Gastroesophageal sphincter (tissue), 4 donors: ENCODE measurements around the gene PCYT1A. TPM values are rescaled to one million over a fixed set of nuclear protein-coding genes. Genes with fewer than 3 reads are reported as not detected.
A peak's percentile ranks its signal among the peaks of the same experiment; 100 is the strongest.
"Not testable (repeated sequence)": the region's sequence is repeated elsewhere in the genome, so short reads cannot be mapped to it uniquely, and the experiment has no call there.

Source experiments
- ATAC-seq: fragments of 150-250 bp; one replicate; pipeline ENCODE4 v1.9.1; 2016; ENCODE audit warnings: mild to moderate bottlenecking, moderate library complexity
- H3K27ac ChIP-seq, 4 donors: fragments of 200-600 bp; sonication (generic) in 3 of 4; 1 replicate in 3 of 4; 2 replicates in 1 of 4; pipeline ENCODE4 v1.5.1; 2016 to 2019
- H3K27me3 ChIP-seq: fragments of 200-600 bp; sonication (generic); one replicate; pipeline ENCODE4 v1.5.1; 2019
- H3K36me3 ChIP-seq, 2 donors: fragments of 200-600 bp; sonication (generic); one replicate each; pipeline ENCODE4 v1.5.1; 2019; ENCODE audit warnings: control low read depth in 1 of 2
- H3K4me1 ChIP-seq, 3 donors: fragments of 200-600 bp; sonication (generic); 1 replicate in 2 of 3; 2 replicates in 1 of 3; pipeline ENCODE4 v1.5.1; 2016 to 2019; ENCODE audit warnings: control low read depth in 2 of 3
- H3K4me3 ChIP-seq, 2 donors: fragments of 200-600 bp; sonication (generic); one replicate each; pipeline ENCODE4 v1.5.1; 2019; ENCODE audit warnings: mild to moderate bottlenecking in 1 of 2, moderate library complexity in 1 of 2
- H3K9me3 ChIP-seq, 3 donors: fragments of 200-600 bp; sonication (generic); one replicate each; pipeline ENCODE4 v1.5.1; 2017 to 2019; ENCODE audit warnings: control low read depth in 2 of 3
- CTCF ChIP-seq, 4 experiments: fragments of 200-600 bp in 2 of 4; fragments of 450-650 bp in 2 of 4; sonication (generic) in 1 of 4; IDR thresholded peaks; one replicate each; pipeline ENCODE4 v1.5.1; 2017 to 2019; ENCODE audit warnings: antibody characterized with exemption in 4 of 4, mild to moderate bottlenecking in 2 of 4, moderate library complexity in 2 of 4
- EP300 ChIP-seq: sonication (generic); formaldehyde crosslinking; IDR thresholded peaks from one replicate; pipeline ENCODE4 v1.6.1; 2017; ENCODE audit warnings: antibody characterized with exemption, mild to moderate bottlenecking
- POLR2A ChIP-seq, 2 donors: fragments of 450-650 bp; IDR thresholded peaks; one replicate each; pipeline ENCODE4 v1.6.1; 2017; ENCODE audit warnings: antibody characterized with exemption in 2 of 2, mild to moderate bottlenecking in 2 of 2, moderate library complexity in 1 of 2
- POLR2AphosphoS5 ChIP-seq: sonication (generic); formaldehyde crosslinking; IDR thresholded peaks from one replicate; pipeline ENCODE4 v1.6.1; 2017; ENCODE audit warnings: antibody characterized with exemption
- WGBS, 2 donors: methylation state at CpG; one replicate each; pipeline ENCODE4 v1.1.5; 2018; ENCODE audit warnings: low coverage in 1 of 2; 5-methylcytosine and 5-hydroxymethylcytosine counted together
- total RNA-seq, 4 donors: library from RNA; depleted of rRNA; stranded (reverse); fragments of >200 nt; gene quantifications; one replicate each; pipeline ENCODE4 v1.1.0, GENCODE V29; 2016

The PCYT1A gene
- total RNA-seq, 4 donors from 2014 or later = 60.3 to 92.6 (median 81.0) TPM

DNA sequence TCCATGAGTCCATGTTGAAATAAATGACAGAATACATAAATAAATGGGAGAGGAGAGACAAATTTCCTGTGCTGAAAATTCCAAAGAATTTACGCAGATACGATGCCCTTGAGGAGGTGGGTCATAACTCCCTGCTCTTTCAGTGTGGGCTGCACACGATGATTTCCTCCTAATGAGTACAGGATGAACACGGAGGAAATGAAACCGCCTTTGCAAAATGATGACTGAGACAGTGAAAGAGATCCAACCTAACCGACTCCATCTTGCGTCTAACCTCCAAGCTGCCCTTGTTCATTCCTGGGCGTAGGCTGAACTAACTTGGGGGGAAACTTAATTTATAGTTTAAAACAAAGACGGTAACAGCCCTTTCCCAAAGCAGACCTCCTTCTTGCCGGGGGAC is 15.0 kb upstream of the PCYT1A start:
- H3K36me3 ChIP-seq = peaks cover 0 to 63% of the 10 kb centered on the region in 2 donors
- not testable (repeated sequence) for H3K9me3 ChIP-seq, H3K27ac ChIP-seq, H3K4me1 ChIP-seq, ATAC-seq, H3K27me3 ChIP-seq, H3K4me3 ChIP-seq
- WGBS, 2 donors = 49 to 64% methylated on average over 4 to 5 of the region's 10 CpGs

- Histone ChIP-seq H3K27ac (no peak overlapping the region), H3K4me1 (no peaks in the 10 kb centered on the region), H3K27me3 (no peaks in the 10 kb centered on the region), H3K4me3 (no peak overlapping the region), H3K36me3 (peaks cover 0 to 38% of the 10 kb centered on the region in 2 donors), H3K9me3 (no peaks in the 10 kb centered on the region)
- TF ChIP-seq EP300 (no peak), POLR2AphosphoS5 (no peak), POLR2A (IDR thresholded peaks at IDR 0.05) (no peak), CTCF (IDR thresholded peaks at IDR 0.05) (no peak)
- ATAC-seq = no peak
- WGBS, 2 donors = 88 to 100% methylated on average over 1 of the region's 2 CpGs
These were observed 11.0 kb upstream of the PCYT1A start for GRCh38 chr3:196298521-196298920.

DNA sequence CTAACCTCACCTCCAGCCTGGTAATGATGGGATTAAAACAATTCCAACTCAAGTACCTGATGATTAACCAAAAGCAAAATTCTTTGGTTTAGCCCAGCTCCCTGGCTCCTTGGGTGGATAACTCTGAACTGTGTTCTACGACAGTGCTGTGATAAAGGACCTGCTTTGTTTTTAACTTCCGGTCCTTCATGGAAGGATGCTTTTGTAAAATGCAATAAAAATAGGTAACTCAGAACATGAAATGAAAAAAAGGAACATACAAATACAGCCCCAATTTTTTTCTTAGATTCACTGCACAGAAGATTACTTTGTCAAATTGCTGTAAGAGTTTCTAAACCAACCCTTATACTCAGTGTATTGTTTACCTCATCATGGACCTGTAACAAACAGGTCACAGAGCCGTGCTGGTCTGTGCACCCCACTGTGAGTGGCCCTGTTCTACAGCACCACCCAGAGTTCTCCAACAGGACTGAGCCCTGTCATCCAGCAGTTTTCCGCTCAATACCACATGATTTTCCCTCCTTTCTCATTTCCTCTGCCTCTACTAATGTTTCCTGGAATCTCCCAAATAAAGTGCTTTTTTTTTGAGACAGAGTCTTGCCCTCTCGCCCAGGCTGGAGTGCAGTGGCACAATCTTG is 4.9 kb upstream of the PCYT1A start:
- Histone ChIP-seq H3K4me1 (peaks cover 0 to 8% (median 4%) of the 10 kb centered on the region in 3 donors), H3K27me3 (no peaks in the 10 kb centered on the region), H3K36me3 (no peaks in the 10 kb centered on the region), H3K27ac (no peak overlapping the region), H3K9me3 (no peaks in the 10 kb centered on the region), H3K4me3 (no peak overlapping the region)
- 82 to 87% methylated on average over 3 to 4 of the region's 5 CpGs for WGBS, 2 donors
- ATAC-seq = no peak
- TF ChIP-seq EP300 (no peak), POLR2AphosphoS5 (no peak), POLR2A (IDR thresholded peaks at IDR 0.05) (no peak), CTCF (IDR thresholded peaks at IDR 0.05) (no peak)

GRCh38 chr3:196288141-196288460 is 575 bp upstream of the PCYT1A start:
- H3K27ac ChIP-seq = peak overlapping the region; percentile 71 to 92 (median 88)
- H3K4me3 ChIP-seq = peak overlapping the region; percentile 58 to 70
- TF ChIP-seq POLR2A (IDR thresholded peaks at IDR 0.05) (no peak), EP300 (no peak), POLR2AphosphoS5 (no peak), CTCF (IDR thresholded peaks at IDR 0.05) (no peak)
- 0% methylated on average over 5 to 8 of the region's 17 CpGs for WGBS, 2 donors
- no peaks in the 10 kb centered on the region for H3K9me3 ChIP-seq
- ATAC-seq = no peak
- no peaks in the 10 kb centered on the region for H3K27me3 ChIP-seq
- H3K36me3 ChIP-seq = no peaks in the 10 kb centered on the region
- peaks cover 0 to 47% (median 27%) of the 10 kb centered on the region in 3 donors for H3K4me1 ChIP-seq

DNA sequence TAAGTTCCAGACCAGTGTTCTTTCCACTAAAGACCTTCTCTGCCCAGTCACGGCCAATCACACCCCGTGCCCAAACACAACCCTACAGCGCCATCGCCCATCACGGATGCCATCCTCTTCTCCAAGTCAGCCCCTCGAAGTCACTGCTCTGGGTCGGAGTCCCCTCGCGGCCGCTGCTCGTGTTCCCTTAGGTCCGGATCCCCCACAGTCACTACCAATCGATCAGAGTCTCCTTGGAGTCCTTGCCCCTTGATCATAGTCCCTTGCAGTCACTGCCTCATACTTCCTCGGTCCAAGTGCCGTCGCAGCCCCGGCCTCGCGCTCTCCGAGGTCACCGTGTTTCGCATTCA is 461 bp downstream of the PCYT1A start:
- Histone ChIP-seq H3K4me1 (peaks cover 0 to 52% (median 27%) of the 10 kb centered on the region in 3 donors), H3K4me3 (peak overlapping the region; percentile 58 to 70), H3K27ac (peak overlapping the region; percentile 71 to 92 (median 88)), H3K36me3 (no peaks in the 10 kb centered on the region), H3K27me3 (no peaks in the 10 kb centered on the region), H3K9me3 (no peaks in the 10 kb centered on the region)
- 0% methylated on average over 8 to 21 of the region's 22 CpGs for WGBS, 2 donors
- ATAC-seq = peak; percentile 9
- no peak for TF ChIP-seq CTCF (IDR thresholded peaks at IDR 0.05)
- no peak for TF ChIP-seq POLR2A (IDR thresholded peaks at IDR 0.05)
- TF ChIP-seq POLR2AphosphoS5 = no peak
